HFF-Myc (cell line): Measurements from ENCODE around the gene DBI.

Source experiments
- DNase-seq: peaks from one replicate; pipeline ENCODE4 v3.0.0-alpha.2; 2011; ENCODE audit warnings: low read depth; ENCODE audit errors: extremely low read depth
- H3K4me3 ChIP-seq: replicated peaks from 2 replicates; pipeline ENCODE4 v1.5.1; 2011; ENCODE audit warnings: low read depth, mild to moderate bottlenecking, control low read depth, low read length
- CTCF ChIP-seq: IDR thresholded peaks from 2 replicates; pipeline ENCODE4 v1.5.1; 2012; ENCODE audit warnings: mild to moderate bottlenecking, low read depth, low read length, control low read depth; ENCODE audit errors: missing control alignments

DBI gene

DNA sequence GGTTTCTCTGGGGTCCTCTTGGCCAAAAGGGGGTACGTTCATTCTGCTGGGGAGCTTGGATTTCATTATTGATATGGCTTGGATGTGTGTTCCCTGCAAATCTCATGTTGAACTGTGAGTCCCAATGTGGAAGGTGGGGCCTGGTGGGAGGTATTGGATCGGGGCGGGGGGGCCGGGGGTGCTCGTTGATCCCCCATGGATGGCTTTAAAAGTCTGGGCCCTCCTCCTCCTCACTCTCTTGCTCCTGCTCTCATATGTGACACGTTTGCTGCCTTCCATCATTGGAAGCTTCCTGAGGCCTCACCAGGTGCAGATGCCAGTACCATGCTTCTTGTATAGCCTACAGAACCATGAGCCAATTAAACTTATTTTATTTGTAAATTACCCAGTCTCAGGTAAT, 11.8 kb downstream of the DBI start:
- no peak for TF ChIP-seq CTCF
- H3K4me3 ChIP-seq: no peak overlapping the region
- no peak for DNase-seq

- no peak for DNase-seq
- H3K4me3 ChIP-seq: no peak overlapping the region
- no peak for TF ChIP-seq CTCF
Measured at GRCh38 chr2:119383410-119384140, 16.8 kb downstream of the DBI start.

- H3K4me3 ChIP-seq: no peak overlapping the region
- DNase-seq: no peak
- TF ChIP-seq CTCF: no peak
Measured at GRCh38 chr2:119384971-119385370, 18.2 kb downstream of the DBI start.

GRCh38 chr2:119385466-119385865, 18.7 kb downstream of the DBI start:
- TF ChIP-seq CTCF: no peak
- H3K4me3 ChIP-seq: no peak overlapping the region
- no peak for DNase-seq

- H3K4me3 ChIP-seq: no peak overlapping the region
- DNase-seq: no peak
Measured at GRCh38 chr2:119387381-119388129, 20.8 kb downstream of the DBI start.

GRCh38 chr2:119389615-119390306, 23.0 kb downstream of the DBI start:
- H3K4me3 ChIP-seq: no peak overlapping the region
- no peak for DNase-seq
- no peak for TF ChIP-seq CTCF

More at GRCh38 chr2:119387381-119388129, 20.8 kb downstream of the DBI start:
- TF ChIP-seq CTCF: no peak
